Tibial nerve (tissue), 4 donors: ENCODE data around the gene SH3YL1. TPM values are rescaled to one million over a fixed set of nuclear protein-coding genes. Genes with fewer than 3 reads are reported as not detected.

Source experiments
- DNase-seq, 2 donors: peaks; one replicate each; pipeline ENCODE4 v3.0.0-alpha.2; 2019; ENCODE audit warnings: low spot score in 2 of 2
- H3K27ac ChIP-seq, 4 donors: fragments of 200-600 bp; sonication (generic) in 3 of 4; one replicate each; pipeline ENCODE4 v1.5.1; 2017 to 2019; ENCODE audit warnings: mild to moderate bottlenecking in 1 of 4
- H3K27me3 ChIP-seq, 2 donors: fragments of 200-600 bp; sonication (generic) in 1 of 2; one replicate each; pipeline versions ENCODE4 v1.5.1 to v1.6.0; 2017 to 2019
- H3K36me3 ChIP-seq, 3 donors: fragments of 200-600 bp; sonication (generic); one replicate each; pipeline ENCODE4 v1.5.1; 2018 to 2019
- H3K4me1 ChIP-seq, 4 donors: fragments of 200-600 bp; sonication (generic) in 3 of 4; one replicate each; pipeline ENCODE4 v1.5.1; 2017 to 2019
- H3K4me3 ChIP-seq, 4 donors: fragments of 200-600 bp; sonication (generic) in 3 of 4; one replicate each; pipeline ENCODE4 v1.5.1; 2017 to 2019; ENCODE audit warnings: mild to moderate bottlenecking in 1 of 4, moderate library complexity in 1 of 4
- H3K9me3 ChIP-seq, 4 donors: fragments of 200-600 bp; sonication (generic) in 3 of 4; one replicate each; pipeline ENCODE4 v1.5.1; 2017 to 2019
- CTCF ChIP-seq, 5 experiments: fragments of 200-600 bp in 3 of 5; fragments of 450-650 bp in 2 of 5; sonication (generic) in 3 of 5; IDR thresholded peaks; one replicate each; pipeline ENCODE4 v1.5.1; 2016 to 2019; ENCODE audit warnings: antibody characterized with exemption in 5 of 5, mild to moderate bottlenecking in 3 of 5, moderate library complexity in 2 of 5
- EP300 ChIP-seq, 2 donors: sonication (generic); formaldehyde crosslinking; IDR thresholded peaks; one replicate each; pipeline ENCODE4 v1.6.1; 2017; ENCODE audit warnings: antibody characterized with exemption in 2 of 2, mild to moderate bottlenecking in 1 of 2
- POLR2A ChIP-seq, 2 donors: fragments of 450-650 bp; IDR thresholded peaks; one replicate each; pipeline ENCODE4 v1.6.1; 2017; ENCODE audit warnings: antibody characterized with exemption in 2 of 2, mild to moderate bottlenecking in 2 of 2, moderate library complexity in 2 of 2
- WGBS, 2 donors: methylation state at CpG; one replicate each; pipeline ENCODE4 v1.1.5; 2018; 5-methylcytosine and 5-hydroxymethylcytosine counted together
- total RNA-seq, 4 donors: library from RNA; depleted of rRNA; stranded (reverse); fragments of >200 nt; gene quantifications; one replicate each; pipeline ENCODE4 v1.1.0, GENCODE V29; 2016

The SH3YL1 gene
- total RNA-seq, 4 donors from 2014 or later = 22.2 to 36.0 (median 30.0) TPM

- H3K4me1 ChIP-seq = no peaks in the 10 kb centered on the region
- no peak overlapping the region for H3K4me3 ChIP-seq
- no peak overlapping the region for H3K27ac ChIP-seq
- WGBS, 2 donors = 79 to 89% methylated on average over 2 of the region's 2 CpGs
- DNase-seq = no peak
- H3K36me3 ChIP-seq = peaks cover 0 to 81% (median 0%) of the 10 kb centered on the region in 3 donors
- no peaks in the 10 kb centered on the region for H3K27me3 ChIP-seq
- no peak for TF ChIP-seq POLR2A (IDR thresholded peaks at IDR 0.05)
- no peak for TF ChIP-seq EP300 (IDR thresholded peaks at IDR 0.05)
- no peak for TF ChIP-seq CTCF (IDR thresholded peaks at IDR 0.05)
- no peaks in the 10 kb centered on the region for H3K9me3 ChIP-seq
Measured at GRCh38 chr2:278312-278926, 14.6 kb upstream of the SH3YL1 start.

DNA sequence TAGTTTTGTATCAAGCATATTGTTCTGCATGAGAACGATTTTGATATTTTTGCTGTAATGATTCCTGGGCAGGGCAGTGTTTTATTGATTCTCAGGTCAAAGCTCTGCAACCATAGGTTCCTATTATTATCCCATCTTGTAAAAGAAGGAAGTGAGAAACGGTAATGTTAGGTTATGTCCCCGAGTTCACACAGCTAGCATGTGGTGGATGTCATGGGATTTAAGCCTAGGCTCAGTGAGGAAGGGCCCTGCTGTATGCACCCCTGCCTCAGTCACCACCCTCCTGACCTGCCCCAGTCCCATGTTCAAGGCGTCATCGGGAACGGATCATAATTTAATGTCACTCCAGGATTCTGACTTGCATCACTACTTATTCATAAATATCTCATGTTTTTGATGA is 11.6 kb upstream of the SH3YL1 start:
- Histone ChIP-seq H3K36me3 (peaks cover 0 to 72% (median 0%) of the 10 kb centered on the region in 3 donors), H3K4me1 (no peaks in the 10 kb centered on the region), H3K4me3 (no peak overlapping the region), H3K9me3 (no peaks in the 10 kb centered on the region), H3K27me3 (no peaks in the 10 kb centered on the region), H3K27ac (no peak overlapping the region)
- WGBS, 2 donors = 76 to 81% methylated on average over 6 of the region's 6 CpGs
- no peak for DNase-seq
- TF ChIP-seq CTCF (IDR thresholded peaks at IDR 0.05) = no peak
- no peak for TF ChIP-seq POLR2A (IDR thresholded peaks at IDR 0.05)
- TF ChIP-seq EP300 (IDR thresholded peaks at IDR 0.05) = no peak

DNA sequence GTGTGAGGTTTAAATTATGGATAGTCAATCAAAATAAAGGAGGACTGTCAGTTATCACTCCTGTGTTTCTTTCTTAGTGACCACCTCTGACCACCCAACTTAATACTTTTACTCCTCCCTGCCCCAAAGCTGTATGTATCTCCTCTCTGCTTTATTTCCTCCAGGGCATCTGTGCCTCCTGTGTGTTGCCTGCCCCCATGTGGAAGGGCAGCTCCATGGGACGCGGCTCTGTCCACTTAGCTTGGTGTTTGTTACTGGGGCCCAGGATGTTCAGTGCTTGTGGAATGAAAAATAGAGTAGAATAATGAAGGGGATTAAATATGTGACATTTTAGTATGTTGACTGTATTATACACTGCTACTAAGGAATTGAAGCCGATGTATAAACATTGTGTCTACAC is 10.7 kb upstream of the SH3YL1 start:
- Histone ChIP-seq H3K27ac (no peak overlapping the region), H3K4me1 (peaks cover 0 to 3% (median 0%) of the 10 kb centered on the region in 4 donors), H3K36me3 (peaks cover 0 to 67% (median 0%) of the 10 kb centered on the region in 3 donors), H3K27me3 (no peaks in the 10 kb centered on the region), H3K4me3 (no peak overlapping the region), H3K9me3 (no peaks in the 10 kb centered on the region)
- WGBS, 2 donors = 94% methylated on average over 3 of the region's 3 CpGs
- no peak for DNase-seq
- no peak for TF ChIP-seq CTCF (IDR thresholded peaks at IDR 0.05)
- TF ChIP-seq EP300 (IDR thresholded peaks at IDR 0.05) = no peak
- TF ChIP-seq POLR2A (IDR thresholded peaks at IDR 0.05) = no peak

GRCh38 chr2:273333-273732 is 9.5 kb upstream of the SH3YL1 start:
- Histone ChIP-seq H3K27ac (no peak overlapping the region), H3K4me1 (peaks cover 0 to 15% (median 0%) of the 10 kb centered on the region in 4 donors), H3K27me3 (no peaks in the 10 kb centered on the region), H3K4me3 (no peak overlapping the region), H3K9me3 (no peaks in the 10 kb centered on the region), H3K36me3 (peaks cover 0 to 56% (median 0%) of the 10 kb centered on the region in 3 donors)
- no peak for TF ChIP-seq POLR2A (IDR thresholded peaks at IDR 0.05)
- no peak for TF ChIP-seq CTCF (IDR thresholded peaks at IDR 0.05)
- TF ChIP-seq EP300 (IDR thresholded peaks at IDR 0.05) = no peak
- DNase-seq = no peak
- WGBS, 2 donors = 65 to 66% methylated on average over 6 of the region's 6 CpGs

DNA sequence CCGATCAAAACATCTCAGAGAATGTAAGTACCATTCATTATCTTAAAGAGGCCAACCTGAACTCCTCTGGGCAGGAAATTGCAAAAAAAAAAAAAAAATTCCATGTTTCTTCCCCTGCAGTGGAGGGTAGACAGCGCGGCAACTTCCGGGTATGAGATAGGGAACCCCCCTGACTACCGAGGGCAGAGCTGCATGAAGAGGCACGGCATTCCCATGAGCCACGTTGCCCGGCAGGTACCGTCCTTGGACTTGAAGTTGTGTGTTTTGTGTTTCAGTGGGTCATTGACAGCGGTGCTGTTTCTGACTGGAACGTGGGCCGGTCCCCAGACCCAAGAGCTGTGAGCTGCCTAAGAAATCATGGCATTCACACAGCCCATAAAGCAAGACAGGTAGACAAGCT is 8.1 kb upstream of the SH3YL1 start:
- no peak overlapping the region for H3K27ac ChIP-seq
- H3K27me3 ChIP-seq = no peaks in the 10 kb centered on the region
- TF ChIP-seq CTCF (IDR thresholded peaks at IDR 0.05) (no peak), POLR2A (IDR thresholded peaks at IDR 0.05) (no peak), EP300 (IDR thresholded peaks at IDR 0.05) (no peak)
- no peak for DNase-seq
- H3K36me3 ChIP-seq = peaks cover 0 to 42% (median 0%) of the 10 kb centered on the region in 3 donors
- peaks cover 0 to 28% (median 0%) of the 10 kb centered on the region in 4 donors for H3K4me1 ChIP-seq
- 88 to 91% methylated on average over 12 of the region's 12 CpGs for WGBS, 2 donors
- no peaks in the 10 kb centered on the region for H3K9me3 ChIP-seq
- no peak overlapping the region for H3K4me3 ChIP-seq
